Epithelial cell of proximal tubule (primary cell): Measurements from ENCODE around the gene RPEL1. TPM values are rescaled to one million over a fixed set of nuclear protein-coding genes. Genes with fewer than 3 reads are reported as not detected.
A peak's percentile ranks its signal among the peaks of the same experiment; 100 is the strongest.
"Not testable (repeated sequence)": the region's sequence is repeated elsewhere in the genome, so short reads cannot be mapped to it uniquely, and the experiment has no call there.

Source experiments
- DNase-seq: peaks from one replicate; pipeline ENCODE4 v3.0.0-alpha.2; 2011; ENCODE audit warnings: low read depth
- H3K4me3 ChIP-seq: 2 replicates; pipeline ENCODE4 v1.5.1; 2011; ENCODE audit warnings: low read depth, mild to moderate bottlenecking, low read length
- total RNA-seq: library from RNA; depleted of rRNA; stranded (reverse); fragments of >200 nt; gene quantifications from 2 replicates; pipeline ENCODE4 v1.2.3, GENCODE V29; 2015
- TF ChIP-seq, protein P1 (sequence below): conservative IDR thresholded peaks from 2 replicates; pipeline ENCODE4 v1.5.1; 2012; ENCODE audit warnings: low read depth, mild to moderate bottlenecking, low read length

Gene RPEL1
- total RNA-seq = 0.06 and 0.07 TPM in 2 replicates

DNA sequence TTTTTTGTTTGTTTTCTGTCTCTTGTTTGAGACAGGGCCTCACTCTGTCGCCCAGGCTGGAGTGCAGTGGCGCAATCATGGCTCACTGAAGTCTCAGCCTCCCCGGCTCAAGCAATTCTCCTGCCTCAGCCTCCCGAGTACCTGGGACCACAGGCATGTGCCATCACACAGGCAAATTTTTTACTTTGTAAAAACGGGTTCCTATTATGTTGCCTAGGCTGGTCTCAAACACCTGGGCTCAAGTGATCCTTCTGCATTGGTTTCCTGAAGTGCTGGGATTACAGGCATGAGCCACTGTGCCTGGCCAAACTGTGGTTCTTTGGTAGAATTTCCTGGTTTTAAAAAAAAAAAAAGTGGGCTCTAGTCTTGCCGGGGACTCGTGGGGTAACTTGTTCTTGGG is at the start of gene RPEL1:
RPEL1 (plus strand) TSS at position 301 of the 400 bp plus-strand sequence. CDS start 110 bp downstream, outside the sequence.
- not testable (repeated sequence) for DNase-seq, H3K4me3 ChIP-seq

DNA sequence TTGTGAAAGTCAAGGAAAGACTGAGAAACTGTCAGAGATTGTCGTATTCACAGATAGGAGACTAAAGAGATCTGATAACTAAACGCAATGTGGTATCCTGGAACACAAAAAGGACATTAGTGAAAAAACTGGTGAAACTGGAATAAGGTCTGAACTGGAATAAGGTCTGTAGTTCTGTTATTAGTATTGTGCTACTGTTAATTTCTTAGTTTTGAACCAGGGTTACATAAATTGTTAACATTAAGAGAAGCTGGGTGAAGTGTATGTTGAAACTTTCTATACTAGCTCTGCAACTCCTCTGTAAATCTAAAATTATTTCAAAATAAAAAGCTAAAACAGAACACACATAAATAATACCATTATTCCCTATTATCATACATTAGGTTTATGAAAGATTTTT is 49.2 kb upstream of the RPEL1 start:
- H3K4me3 ChIP-seq = no peak overlapping the region
- DNase-seq = no peak
- TF ChIP-seq, protein P1, sequence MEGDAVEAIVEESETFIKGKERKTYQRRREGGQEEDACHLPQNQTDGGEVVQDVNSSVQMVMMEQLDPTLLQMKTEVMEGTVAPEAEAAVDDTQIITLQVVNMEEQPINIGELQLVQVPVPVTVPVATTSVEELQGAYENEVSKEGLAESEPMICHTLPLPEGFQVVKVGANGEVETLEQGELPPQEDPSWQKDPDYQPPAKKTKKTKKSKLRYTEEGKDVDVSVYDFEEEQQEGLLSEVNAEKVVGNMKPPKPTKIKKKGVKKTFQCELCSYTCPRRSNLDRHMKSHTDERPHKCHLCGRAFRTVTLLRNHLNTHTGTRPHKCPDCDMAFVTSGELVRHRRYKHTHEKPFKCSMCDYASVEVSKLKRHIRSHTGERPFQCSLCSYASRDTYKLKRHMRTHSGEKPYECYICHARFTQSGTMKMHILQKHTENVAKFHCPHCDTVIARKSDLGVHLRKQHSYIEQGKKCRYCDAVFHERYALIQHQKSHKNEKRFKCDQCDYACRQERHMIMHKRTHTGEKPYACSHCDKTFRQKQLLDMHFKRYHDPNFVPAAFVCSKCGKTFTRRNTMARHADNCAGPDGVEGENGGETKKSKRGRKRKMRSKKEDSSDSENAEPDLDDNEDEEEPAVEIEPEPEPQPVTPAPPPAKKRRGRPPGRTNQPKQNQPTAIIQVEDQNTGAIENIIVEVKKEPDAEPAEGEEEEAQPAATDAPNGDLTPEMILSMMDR = no peak

DNA sequence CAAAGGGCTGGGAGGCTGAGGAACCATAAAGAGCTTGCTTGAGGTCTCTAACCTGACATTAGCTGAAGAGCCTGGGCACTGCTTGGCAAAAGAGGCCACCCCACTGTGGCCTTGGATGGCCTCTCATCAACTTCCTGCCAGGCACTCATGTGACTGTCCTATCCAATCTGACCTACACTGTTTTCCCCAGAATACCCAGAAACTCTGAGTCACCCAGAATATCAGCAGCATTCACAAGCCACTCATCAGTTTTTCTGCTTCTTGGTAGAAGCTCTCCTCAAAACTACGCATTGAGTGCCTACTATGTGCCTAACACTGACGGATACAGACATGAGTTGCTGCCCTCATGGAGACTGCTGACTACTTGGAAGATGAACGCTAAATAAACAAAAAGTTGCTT is 48.5 kb upstream of the RPEL1 start:
- TF ChIP-seq, protein P1 = no peak
- DNase-seq = peak; percentile 69
- no peak overlapping the region for H3K4me3 ChIP-seq

DNA sequence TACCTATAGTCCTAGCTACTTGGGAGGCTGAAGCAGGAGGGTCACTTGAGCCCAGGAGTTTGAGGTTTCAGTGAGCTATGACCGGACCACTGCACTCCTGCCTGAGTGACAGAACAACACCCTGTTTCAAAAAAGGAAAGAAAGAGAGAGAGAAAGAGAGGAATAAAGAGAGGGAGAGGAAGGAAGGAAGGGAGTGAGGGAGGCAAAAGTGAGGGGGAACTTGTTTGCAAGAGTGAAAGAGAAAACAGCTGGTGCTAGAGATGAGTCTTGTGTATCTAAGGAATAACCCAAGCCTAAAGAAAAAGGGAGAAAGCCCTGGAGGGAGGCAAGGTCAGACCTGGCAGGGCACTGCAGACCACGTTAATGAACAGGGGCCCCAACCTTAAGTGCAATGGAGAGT is 47.8 kb upstream of the RPEL1 start:
- no peak overlapping the region for H3K4me3 ChIP-seq
- TF ChIP-seq, protein P1 = no peak
- no peak for DNase-seq

DNA sequence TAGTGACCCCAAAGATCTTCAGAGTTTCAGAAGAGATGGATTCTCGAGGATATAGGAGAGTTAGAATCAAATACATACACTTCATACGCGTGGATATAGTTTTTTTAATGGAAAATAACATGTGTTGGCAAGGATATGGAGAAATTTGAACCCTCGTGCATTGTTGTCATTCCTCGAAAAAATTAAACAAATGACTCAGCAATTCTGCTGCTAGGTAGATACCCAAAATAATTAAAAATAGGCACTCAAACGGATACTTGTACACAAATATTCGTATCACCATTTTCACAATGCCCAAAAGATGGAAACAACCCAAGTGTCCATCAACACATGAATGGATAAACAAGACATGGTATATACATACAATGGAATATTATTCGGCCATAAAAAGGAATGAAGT is 47.0 kb upstream of the RPEL1 start:
- no peak for DNase-seq
- no peak overlapping the region for H3K4me3 ChIP-seq
- TF ChIP-seq, protein P1 = no peak

DNA sequence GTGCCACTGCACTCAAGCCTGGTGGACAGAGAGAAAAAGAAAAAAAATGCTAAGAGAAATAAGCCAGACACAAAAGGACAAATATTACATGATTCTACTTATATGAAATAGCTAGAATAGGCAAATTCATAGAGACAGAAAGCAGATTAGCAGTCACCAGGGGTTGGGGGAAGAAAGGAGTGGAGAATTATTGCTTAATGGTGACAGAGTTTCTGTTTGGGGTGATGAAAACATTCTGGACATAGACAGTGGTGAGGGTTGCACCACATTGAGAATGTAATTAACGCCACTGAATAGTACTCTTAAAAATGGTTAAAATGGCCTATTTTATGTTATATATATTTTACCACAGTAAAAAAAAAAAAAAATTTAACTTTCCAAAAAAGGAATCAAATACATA is 46.2 kb upstream of the RPEL1 start:
- H3K4me3 ChIP-seq = no peak overlapping the region
- no peak for DNase-seq
- TF ChIP-seq, protein P1 = no peak

DNA sequence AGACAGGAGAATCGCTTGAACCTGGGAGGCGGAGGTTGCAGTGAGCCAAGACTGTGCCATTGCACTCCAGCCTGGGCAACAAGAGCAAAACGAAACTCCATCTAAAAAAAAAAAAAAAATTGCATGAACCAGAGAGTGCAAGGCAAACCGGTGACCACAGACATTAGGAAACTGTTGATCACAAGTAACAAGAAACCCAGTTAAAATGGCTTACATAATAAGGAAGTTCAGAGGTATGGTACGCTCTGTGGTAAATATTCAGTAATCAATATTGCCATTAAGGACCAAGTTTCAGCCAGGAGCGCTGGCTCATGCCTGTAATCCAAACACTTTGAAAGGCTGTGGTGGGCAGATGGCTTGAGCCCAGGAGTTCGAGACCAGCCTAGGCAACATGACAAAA is 43.4 kb upstream of the RPEL1 start:
- TF ChIP-seq, protein P1 = no peak
- no peak overlapping the region for H3K4me3 ChIP-seq
- no peak for DNase-seq

DNA sequence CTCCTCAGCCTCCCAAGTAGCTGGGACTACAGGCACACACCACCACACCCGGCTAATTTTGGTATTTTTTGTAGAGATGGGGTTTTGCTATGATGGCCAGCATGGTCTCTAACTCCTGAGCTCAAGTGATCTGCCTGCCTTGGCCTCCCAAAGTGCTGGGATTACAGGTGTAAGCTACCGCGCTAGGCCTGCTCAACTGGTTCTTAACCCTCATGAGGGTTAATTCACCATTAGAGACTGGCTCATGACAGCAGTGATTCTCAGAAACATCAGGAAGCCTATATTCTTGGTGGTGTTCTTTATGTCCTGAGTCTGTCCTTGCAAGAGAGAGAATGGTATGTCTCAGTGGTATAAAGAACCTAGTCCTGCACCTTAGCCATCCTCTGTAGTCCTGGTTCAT is 42.2 kb upstream of the RPEL1 start:
- TF ChIP-seq, protein P1 = no peak
- no peak for DNase-seq
- H3K4me3 ChIP-seq = no peak overlapping the region
